NCI-H82 (cell line): ENCODE data around the gene ZNF546.
"Not testable (repeated sequence)": the region's sequence is repeated elsewhere in the genome, so short reads cannot be mapped to it uniquely, and the experiment has no call there.

ENCODE experiments used
- DNase-seq: peaks from one replicate; lab custom pipeline; 2025; lab: John Stamatoyannopoulos, UW

The ZNF546 gene

DNA sequence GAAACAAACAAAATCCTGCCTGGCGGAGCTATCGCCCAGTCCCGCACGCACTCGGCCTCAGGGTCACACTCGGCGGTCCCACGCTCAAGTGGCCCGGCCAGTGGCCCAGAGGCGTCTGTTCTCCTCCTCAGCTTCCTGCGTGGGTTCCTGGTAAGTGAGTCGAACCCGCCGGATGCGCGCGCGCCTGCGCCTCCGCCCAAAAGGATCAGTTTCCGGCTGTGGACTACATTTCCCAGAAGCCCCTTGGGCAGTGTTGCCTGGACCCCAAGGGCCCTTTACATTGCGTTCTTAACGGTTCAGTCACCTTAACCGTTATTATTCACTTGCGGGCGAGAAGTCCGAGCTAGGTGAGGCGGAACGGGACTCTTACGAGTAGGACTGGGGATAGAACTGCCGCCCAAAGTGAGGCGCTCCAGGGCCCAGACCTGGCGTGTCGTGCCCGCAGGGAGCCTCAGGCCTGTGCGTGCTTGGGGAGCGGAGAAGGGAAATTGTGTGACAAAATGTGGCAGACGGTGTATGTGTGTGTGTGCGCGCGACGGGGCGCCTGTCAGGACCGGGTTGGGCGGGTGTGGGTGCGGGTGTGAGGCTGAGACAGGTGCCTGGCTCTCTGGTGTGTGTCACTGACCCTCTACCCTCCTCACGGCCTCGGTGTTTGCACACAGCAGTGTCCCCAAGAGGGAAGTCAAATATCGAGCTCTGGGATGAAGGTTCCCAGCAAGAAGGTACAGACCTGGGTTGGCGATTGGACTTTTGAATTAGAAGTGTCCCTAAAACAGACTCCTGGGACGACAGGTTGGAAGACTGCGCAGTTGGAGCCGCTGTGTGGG lies at the start of gene ZNF546:
Gene ZNF546 (plus strand): TSS at position 250 of the 827 bp plus-strand sequence. CDS start 1,267 bp downstream, outside the sequence.
- peak; percentile 92 for DNase-seq

DNA sequence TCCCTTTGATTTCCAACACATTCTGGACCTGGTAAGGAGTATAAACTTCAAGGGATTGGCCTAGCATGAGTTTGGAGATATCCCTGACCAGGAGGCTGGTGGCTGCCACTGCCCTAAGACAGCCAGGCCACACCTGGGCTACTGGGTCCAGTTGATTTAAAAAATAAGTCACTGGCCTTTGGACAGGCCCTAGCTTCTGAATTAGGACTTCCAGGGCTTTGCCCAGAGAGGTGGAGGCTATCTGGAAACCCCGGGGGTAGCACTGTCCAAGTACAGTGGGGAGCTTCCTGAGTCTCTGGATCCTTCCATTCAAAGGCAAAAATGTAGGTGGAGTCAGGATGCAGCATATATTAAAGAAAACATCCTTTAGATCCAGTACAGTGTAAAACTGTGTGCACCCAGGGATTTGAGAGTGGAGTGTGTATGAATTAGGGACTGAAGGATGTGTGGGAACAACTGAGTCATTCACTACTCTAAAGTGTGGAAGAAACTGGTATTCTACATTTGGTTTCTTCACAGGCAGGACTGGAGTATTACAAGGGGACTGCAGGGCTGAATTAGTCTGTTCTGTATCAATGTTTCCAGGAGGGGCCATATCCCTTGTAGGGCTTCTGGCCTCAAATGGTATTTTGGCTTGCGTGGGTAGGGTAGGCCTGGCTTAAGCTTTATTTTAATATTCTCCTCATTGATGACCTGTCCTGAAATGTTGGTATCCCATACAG lies 47.7 kb upstream of the ZNF546 start:
- no peak for DNase-seq

DNA sequence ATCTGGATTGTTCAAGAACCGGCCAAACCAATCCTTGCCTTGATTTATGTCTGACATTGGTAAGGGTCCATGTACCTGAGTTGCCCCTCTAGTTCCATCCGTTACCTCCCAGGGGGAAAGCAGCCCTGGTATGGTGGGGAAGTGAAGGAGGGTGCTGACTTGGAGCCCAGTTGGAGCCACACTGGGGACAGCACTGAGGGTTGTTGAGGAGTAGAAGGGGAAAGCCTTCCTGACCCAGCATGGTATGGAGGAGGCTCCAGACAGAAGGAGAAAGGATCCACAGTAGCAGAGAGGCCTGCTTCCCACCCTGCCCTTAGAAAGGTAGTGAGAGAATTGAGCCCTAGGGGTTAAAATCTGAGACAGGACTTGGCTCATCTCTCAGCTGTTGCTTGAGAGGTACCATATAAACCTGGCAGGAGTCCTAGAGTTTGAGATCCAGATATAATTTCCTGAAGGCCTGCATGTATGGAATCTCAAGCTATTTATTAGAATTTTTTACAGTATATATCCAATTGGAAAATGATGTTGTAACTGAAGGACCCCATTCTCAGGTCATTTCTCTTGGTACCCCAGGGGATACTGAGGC lies 45.7 kb upstream of the ZNF546 start:
- no peak for DNase-seq

DNA sequence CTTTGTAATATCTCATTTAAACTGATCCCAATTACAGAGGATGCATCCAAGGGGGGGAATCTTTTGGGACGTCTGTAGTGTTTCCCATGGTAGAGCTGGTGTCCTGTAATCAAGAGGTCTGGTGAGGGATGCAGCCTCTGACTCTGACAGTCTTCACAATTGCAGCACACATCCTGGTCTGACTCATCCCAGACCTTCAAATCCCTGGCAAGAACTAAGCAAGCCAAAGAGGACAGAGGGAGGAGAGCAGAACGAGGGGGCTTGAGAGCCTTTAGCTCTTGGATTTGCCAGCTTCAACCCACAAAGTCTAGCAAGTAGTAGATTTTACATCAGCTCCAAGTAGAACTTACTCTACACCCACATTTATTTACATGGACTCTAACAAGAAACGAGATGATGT lies 45.2 kb upstream of the ZNF546 start:
- DNase-seq, result no peak

DNA sequence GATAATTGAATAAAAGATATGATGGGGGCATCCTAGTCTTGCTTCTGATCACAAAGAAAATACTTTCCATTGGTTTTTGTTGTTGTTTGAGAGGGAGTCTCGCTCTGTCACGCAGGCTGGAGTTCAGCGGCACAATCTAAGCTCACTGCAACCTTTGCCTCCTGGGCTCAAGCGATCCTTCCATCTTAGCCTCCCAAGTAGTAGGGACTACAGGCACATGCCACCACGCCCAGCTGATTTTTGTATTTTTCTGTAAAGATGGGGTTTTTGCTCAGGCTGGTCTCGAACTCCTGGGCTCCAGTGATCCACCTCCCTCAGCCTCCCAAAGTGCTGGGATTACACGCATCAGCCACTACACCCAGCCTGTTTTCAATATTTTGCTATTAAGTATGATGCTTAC lies 42.9 kb upstream of the ZNF546 start:
- DNase-seq, result no peak

DNA sequence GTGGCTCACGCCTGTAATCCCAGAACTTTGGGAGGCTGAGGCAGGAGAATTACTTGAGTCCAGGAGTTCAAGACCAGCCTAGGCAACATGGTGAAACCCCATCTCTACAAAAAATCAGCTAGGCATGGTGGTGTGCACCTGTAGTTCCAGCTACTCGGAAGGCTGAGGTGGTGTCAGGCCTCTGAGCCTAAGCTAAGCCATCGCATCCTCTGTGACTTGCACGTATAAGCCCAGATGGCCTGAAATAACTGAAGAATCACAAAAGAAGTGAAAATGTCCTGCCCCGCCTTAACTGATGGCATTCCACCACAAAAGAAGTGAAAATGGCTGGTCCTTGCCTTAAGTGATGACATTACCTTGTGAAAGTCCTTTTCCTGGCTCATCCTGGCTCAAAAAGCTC lies 39.0 kb upstream of the ZNF546 start:
- DNase-seq, result not testable (repeated sequence)

DNA sequence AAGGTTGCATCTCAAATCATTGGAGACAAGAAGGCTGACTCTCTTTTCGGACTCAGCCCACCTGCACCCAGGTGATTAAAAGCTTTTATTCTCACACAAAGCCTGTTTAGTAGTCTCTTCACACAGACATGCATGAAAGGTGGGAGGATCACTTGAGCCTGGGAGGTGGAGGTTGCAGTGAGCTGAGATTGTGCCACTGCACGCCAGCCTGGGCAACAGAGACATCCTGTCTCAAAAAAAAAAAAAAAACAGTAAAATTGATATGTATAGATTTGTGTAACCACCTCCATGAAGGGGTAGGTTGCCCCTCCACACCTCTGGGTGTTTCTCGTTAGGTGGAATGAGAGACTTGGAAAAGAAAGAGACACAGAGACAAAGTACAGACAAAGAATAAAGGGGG lies 37.9 kb upstream of the ZNF546 start:
- not testable (repeated sequence) for DNase-seq

DNA sequence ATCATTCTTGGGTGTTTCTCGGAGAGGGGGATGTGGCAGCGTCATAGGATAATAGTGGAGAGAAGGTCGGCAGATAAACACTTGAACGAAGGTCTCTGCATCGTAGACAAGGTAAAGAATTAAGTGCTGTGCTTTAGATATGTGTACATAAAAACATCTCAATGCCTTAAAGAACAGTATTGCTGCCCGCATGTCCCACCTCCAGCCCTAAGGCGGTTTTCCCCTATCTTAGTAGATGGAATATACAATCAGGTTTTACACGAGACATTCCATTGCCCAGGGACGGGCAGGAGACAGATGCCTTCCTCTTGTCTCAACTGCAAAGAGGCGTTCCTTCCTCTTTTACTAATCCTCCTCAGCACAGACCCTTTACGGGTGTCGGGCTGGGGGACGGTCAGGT lies 37.5 kb upstream of the ZNF546 start:
- peak; percentile 15 for DNase-seq

DNA sequence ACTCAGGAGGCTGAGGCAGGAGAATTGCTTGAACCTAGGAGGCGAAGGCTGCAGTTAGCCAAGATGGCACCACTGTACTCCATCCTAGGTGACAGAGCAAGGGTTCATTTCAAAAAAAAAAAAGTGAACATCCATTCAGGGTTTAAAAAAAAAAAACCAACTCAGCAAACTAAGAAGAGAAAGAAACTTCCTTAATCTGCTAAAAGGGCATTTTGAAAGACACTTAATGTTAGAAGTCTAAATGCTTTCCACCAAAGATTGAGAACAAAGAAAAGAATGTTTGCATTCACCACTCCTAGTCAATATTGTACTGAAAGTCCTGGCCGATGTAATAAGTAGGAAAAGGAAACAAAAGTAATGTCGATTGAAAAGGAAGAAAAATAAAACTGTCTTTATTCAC lies 33.0 kb upstream of the ZNF546 start:
- no peak for DNase-seq

DNA sequence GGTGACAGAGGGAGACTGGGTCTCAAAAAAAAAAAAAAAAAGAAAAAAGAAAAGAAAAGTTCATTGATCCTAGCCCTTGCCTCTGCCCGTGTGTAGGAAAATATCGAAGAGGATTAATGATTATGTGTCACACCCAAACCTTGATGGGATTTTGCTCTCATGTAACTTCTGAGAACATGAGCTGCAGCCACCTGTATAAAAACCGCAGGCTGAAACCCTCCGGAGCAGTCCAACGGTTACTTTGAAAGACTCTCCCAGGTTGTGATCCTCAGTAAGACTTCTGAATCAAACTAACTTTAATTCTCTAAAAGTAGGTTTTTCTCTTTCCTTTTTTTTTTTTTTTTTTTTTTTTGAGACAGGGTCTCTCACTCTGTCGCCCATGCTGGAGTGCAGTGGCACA lies 30.2 kb upstream of the ZNF546 start:
- no peak for DNase-seq

DNA sequence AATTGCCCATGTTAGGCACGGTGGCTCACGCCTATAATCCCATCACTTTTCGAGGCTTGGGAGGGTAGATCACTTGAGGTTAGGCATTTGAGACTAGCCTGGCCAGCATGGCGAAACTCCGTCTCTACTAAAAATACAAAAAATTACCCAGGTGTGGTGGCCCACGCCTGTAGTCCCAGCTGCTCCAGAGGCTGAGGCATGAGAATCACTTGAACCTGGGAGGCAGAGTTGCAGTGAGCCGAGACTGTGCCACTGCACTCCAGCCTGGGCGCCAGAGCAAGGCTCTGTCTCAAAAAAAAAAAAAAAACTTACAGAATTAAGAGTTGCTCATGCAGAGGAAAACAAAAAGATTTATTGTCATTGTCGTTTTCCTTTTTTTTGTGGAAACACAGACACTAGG lies 29.3 kb upstream of the ZNF546 start:
- no peak for DNase-seq

DNA sequence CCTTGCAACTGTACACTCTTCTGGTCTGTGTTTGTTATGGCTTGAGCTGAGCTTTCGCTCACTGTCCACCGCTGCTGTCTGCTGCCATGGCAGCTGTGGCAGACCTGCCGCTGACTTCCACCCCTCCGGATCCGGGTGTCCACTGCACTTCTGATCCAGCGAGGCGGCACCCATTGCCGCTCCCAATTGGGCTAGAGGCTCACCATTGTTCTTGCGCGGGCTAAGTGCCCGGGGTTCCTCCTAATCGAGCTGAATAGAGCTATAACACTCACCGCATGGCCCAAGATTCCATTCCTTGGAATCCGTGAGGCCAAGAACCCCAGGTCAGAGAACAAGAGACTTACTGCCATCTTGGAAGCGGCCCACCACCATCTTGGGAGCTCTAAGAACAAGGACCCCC lies 28.1 kb upstream of the ZNF546 start:
- DNase-seq, result no peak

DNA sequence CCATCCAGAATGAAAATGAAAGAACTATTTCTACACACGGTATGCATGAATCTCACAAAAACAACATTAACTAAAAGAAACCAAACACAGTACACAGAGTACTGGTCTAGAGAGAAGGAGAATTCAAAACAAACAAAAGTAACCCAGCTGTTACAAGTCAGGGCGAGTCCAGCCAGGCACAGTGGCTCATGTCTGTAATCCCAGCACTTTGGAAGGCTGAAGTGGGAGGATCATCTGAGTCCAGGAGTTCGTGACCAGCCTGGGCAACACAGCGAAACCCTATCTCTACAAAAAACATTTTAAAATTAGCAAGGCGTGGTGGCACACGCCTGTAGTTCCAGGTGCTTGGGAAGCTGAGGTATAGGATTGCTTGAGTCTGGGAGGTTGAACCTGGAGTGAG lies 27.6 kb upstream of the ZNF546 start:
- DNase-seq, result no peak

DNA sequence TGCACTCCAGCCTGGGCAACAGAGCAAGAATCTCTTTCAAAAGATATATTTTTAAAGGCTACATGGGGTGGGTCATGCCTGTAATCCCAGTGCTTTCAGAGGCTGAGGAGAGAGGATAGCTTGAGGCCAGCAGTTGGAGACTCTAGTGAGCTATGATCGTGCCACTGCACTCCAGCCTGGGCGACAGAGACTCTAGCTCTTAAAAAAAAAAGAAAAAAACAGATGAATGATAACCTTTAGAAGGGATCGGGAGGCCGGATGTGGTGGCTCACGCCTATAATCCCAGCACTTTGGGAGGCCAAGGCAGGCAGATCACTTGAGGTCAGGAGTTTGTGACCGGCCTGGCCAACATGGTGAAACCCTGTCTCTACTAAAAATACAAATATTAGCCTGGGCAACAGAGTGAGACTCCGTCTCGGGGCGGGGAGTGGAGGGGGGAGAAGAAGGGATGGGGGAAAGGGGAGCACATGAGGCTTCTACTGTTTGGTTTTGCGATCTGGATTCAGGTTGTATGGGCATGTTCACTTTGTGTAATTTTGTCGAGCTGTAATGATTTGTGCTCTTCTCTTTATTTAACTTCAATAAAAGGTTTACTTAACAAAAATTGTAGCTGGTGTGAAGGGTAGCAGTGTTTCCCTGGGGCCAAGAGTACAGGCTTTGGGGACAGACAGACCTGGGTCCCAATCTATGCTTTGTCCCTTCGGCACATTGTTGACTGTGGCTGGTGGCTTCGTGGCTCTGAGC lies 27.0 kb upstream of the ZNF546 start:
- DNase-seq, result no peak

DNA sequence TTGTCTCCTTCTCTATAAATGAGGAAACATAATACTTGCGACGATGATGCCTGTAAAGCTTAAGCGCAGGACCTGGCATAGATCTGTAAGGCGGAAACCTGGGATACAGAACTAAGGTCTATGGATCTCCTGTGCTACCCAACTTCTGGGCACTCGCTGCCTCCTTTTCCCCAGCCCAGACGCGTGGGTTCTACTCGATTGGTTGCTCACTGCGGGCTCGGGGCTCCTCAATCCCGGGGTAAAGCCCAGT lies 26.5 kb upstream of the ZNF546 start:
- no peak for DNase-seq

DNA sequence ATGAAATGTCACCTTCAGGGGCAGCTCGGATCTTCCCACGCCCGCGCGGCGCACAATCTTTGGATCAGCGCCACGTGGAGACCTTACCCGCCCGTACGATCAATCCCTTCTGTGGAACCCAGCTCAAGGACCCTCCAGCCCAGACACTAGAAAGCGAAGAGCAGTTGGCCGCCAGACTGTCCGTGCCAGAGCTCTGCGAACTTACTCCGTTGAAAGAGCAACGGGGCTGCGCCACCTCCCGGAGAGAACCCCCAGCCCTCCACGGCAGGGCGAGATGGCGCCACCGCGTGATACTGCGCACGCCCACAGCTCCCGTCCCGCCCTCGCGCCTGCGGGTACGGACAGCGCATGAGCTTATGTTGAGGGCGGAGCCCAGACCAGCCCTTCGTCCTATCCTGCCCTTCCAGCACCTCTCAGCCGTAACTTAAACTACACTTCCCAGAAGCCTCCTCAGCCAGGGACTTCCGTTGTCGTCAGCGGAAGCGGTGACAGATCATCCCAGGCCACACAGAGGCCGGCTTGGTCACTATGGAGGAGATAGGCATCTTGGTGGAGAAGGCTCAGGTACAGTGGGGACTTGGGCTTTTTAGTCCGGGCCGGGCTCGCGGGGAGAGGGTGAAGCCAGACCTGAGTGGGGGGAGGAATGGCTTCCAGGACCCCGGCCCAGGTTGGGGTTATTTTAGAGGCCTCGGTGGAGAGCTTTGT lies 26.0 kb upstream of the ZNF546 start, which contains the start of gene PSMC4:
Gene PSMC4 (plus strand): TSS at position 491 of the 705 bp plus-strand sequence. CDS start 38 bp downstream, at position 529.
- peak; percentile 100 for DNase-seq

DNA sequence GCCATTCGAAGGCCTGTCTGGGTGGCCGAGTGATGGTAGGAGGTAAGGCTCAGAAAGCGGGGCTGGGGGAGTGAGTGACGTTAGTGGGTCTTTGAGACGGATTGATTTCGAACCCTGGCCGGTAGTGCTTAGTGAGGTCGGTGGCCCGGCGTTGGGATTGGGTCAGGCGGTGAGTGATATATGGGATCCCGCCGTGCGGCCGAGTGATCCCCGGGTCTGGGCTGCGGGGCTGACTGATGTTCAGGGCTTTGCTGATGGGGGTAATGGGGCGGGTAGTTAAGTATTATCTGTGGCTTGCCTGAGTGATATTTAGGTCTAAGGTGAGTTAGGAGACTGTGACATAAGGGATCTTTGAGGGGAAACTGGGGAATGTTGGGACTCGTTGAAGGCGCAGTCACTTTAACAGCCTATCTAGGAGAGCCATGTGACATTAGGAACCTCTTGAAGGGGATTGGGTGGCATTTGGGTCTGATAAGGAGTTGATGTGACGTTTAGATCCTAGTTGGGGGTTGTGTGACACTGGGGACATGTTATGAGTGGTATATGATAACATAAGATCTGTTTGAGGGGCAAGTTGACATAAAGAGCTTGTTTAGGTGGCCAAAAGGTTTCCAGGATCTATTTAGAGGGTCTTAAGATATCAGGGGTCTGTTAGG lies 25.4 kb upstream of the ZNF546 start:
- DNase-seq, result peak; percentile 43

DNA sequence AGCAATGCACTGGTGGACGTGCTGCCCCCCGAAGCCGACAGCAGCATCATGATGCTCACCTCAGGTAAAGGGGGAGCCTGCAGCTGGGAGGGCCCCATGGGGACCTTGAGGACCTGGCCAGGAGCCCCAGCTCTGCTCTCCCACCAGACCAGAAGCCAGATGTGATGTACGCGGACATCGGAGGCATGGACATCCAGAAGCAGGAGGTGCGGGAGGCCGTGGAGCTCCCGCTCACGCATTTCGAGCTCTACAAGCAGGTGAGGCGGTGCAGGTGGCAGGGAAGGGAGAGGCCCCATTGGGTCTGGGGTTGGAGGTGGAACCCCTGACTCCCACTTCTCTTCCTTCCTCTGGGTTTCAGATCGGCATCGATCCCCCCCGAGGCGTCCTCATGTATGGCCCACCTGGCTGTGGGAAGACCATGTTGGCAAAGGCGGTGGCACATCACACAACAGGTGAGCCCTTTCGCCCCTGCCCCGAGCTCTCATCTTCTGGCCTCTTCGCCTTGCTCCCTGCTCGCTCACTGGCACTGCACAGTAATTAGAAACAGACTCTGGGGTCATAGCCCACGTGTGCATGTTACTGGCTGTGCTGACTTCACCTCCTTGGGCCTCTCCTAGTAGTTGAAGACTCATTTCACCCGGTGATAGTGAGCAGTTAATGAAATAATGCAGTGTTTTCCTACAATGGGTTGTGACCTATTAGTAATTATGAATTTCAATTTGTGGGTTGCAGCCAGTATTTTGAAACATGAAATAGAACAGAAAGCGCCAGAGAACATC lies 22.3 kb upstream of the ZNF546 start:
- no peak for DNase-seq

DNA sequence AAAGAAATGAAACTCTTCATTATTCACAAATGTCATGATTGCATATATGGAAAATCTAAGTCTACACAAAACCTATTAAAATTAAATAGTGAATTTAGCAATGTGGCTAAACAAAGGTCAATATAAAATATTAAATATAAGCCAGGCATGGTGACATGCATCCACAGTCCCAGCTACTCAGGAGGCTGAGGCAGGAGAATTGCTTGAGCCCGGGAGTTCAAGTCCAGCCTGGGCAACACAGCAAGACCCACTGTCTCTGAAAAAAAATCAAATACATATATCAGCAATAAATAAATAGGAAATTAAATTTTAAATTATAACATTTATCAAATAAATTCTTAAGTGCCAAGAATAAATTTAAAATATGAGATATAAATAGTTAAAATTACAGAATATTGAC lies 14.0 kb upstream of the ZNF546 start:
- no peak for DNase-seq

DNA sequence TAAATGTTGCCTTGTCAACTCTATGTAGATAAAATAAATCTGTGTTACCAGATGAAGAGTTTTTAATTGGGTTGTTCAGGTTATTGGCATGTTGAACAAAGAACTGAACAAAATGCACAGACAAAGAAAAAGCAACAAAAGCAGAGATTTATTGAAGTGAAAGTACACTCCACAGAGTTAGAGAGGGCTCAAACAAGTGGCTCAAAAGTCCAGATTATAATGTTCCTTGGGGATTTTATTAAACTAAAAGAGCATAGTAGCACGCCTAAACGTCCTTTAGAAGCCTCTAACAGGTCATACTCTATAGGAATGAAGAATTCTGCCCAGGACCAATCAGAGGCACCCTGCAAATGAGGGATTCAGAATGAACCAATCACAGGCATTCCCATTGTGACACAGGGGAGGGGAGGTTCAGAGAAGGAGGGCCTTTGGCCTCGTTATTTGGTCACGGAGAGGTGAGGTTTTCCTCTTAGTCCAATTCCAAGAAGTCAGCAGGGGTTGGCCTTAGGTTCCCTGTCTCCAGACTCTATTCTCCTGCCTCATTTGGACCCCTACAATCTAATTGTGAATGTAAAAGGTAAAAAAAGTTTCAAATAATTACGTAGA lies 13.1 kb upstream of the ZNF546 start:
- no peak for DNase-seq
